ENCODE data around the gene SYVN1.

The SYVN1 gene

DNA sequence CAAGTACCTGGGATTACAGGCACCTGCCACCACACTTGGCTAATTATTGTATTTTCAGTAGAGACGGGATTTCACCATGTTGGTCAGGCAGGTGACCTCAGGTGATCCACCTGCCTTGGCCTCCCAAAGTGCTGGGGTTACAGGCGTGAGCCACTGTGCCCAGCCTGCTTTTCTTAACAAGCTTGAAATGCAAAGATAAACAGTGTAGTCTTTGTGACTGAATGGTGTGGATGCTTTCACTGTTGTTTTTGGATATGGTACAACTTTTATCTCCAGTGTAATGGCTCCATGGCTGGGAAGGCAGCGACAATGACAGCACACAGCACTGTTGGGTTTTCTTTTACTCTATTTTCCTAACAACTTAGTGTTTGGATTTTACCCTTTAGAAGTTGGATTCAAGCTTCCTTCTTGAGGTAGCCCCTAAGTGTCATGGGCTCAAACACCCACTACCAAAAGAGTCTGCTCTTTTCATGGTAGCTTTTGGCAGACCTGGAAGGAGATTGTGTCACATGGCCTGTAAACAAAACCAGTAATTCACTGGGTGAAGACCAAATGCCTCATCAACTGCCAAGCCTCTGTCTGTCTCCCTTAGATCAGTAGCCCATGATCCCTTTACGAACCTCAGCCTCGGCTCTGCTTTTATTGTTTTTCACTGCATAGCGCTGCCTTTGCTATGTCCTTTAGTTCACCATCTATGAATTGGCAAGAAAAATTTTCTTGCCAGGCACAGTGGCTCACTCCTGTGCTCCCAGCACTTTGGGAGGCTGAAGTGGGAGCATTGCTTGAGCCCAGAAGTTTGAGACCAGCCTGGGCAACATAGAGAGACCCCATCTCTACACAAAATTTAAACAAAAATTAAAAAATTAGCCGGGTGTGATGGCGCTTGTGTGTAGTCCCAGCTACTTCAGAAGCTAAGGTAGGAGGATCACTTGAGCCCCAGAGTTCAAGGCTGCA is 31.9 kb downstream of the SYVN1 start (continued):
- TF ChIP-seq, protein P1, sequence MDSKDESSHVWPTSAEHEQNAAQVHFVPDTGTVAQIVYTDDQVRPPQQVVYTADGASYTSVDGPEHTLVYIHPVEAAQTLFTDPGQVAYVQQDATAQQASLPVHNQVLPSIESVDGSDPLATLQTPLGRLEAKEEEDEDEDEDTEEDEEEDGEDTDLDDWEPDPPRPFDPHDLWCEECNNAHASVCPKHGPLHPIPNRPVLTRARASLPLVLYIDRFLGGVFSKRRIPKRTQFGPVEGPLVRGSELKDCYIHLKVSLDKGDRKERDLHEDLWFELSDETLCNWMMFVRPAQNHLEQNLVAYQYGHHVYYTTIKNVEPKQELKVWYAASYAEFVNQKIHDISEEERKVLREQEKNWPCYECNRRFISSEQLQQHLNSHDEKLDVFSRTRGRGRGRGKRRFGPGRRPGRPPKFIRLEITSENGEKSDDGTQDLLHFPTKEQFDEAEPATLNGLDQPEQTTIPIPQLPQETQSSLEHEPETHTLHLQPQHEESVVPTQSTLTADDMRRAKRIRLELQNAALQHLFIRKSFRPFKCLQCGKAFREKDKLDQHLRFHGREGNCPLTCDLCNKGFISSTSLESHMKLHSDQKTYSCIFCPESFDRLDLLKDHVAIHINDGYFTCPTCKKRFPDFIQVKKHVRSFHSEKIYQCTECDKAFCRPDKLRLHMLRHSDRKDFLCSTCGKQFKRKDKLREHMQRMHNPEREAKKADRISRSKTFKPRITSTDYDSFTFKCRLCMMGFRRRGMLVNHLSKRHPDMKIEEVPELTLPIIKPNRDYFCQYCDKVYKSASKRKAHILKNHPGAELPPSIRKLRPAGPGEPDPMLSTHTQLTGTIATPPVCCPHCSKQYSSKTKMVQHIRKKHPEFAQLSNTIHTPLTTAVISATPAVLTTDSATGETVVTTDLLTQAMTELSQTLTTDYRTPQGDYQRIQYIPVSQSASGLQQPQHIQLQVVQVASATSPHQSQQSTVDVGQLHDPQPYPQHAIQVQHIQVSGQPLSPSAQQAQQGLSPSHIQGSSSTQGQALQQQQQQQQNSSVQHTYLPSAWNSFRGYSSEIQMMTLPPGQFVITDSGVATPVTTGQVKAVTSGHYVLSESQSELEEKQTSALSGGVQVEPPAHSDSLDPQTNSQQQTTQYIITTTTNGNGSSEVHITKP (tag by site-specific recombination; IDR thresholded peaks at IDR 0.05) = peak; percentile 46; the same call in 1 of the 2 replicates
- TF ChIP-seq, protein P2, sequence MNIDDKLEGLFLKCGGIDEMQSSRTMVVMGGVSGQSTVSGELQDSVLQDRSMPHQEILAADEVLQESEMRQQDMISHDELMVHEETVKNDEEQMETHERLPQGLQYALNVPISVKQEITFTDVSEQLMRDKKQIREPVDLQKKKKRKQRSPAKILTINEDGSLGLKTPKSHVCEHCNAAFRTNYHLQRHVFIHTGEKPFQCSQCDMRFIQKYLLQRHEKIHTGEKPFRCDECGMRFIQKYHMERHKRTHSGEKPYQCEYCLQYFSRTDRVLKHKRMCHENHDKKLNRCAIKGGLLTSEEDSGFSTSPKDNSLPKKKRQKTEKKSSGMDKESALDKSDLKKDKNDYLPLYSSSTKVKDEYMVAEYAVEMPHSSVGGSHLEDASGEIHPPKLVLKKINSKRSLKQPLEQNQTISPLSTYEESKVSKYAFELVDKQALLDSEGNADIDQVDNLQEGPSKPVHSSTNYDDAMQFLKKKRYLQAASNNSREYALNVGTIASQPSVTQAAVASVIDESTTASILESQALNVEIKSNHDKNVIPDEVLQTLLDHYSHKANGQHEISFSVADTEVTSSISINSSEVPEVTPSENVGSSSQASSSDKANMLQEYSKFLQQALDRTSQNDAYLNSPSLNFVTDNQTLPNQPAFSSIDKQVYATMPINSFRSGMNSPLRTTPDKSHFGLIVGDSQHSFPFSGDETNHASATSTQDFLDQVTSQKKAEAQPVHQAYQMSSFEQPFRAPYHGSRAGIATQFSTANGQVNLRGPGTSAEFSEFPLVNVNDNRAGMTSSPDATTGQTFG (tag by site-specific recombination; IDR thresholded peaks at IDR 0.05; ENCODE audit: borderline replicate concordance) = no peak
- TF ChIP-seq ZNF121 (tag by site-specific recombination; IDR thresholded peaks at IDR 0.05) (peak; percentile 79; the same call in 1 of the 2 replicates), FEZF1 (tag by site-specific recombination; IDR thresholded peaks at IDR 0.05) (peak; percentile 85), RBAK (tag by site-specific recombination; IDR thresholded peaks at IDR 0.05) (no peak), ZNF785 (tag by site-specific recombination; IDR thresholded peaks at IDR 0.05) (no peak), ZBTB21 (tag by site-specific recombination; IDR thresholded peaks at IDR 0.05) (no peak), ZNF830 (tag by site-specific recombination; IDR thresholded peaks at IDR 0.05; ENCODE audit: low read depth) (no peak), ZNF501 (tag by site-specific recombination; IDR thresholded peaks at IDR 0.05) (0 out of 2 replicates have a peak, but pooled peaks have one; percentile 26), ZNF792 (tag by site-specific recombination; IDR thresholded peaks at IDR 0.05) (no peak), KLF16 (tag by site-specific recombination; IDR thresholded peaks at IDR 0.05) (no peak), ZNF335 (tag by site-specific recombination; conservative IDR thresholded peaks at IDR 0.05) (peak; percentile 67), ZNF175 (tag by site-specific recombination; IDR thresholded peaks at IDR 0.05) (no peak), SP7 (tag by site-specific recombination; IDR thresholded peaks at IDR 0.05) (peak; percentile 60; the same call in 1 of the 2 replicates)
- TF ChIP-seq, protein P3, sequence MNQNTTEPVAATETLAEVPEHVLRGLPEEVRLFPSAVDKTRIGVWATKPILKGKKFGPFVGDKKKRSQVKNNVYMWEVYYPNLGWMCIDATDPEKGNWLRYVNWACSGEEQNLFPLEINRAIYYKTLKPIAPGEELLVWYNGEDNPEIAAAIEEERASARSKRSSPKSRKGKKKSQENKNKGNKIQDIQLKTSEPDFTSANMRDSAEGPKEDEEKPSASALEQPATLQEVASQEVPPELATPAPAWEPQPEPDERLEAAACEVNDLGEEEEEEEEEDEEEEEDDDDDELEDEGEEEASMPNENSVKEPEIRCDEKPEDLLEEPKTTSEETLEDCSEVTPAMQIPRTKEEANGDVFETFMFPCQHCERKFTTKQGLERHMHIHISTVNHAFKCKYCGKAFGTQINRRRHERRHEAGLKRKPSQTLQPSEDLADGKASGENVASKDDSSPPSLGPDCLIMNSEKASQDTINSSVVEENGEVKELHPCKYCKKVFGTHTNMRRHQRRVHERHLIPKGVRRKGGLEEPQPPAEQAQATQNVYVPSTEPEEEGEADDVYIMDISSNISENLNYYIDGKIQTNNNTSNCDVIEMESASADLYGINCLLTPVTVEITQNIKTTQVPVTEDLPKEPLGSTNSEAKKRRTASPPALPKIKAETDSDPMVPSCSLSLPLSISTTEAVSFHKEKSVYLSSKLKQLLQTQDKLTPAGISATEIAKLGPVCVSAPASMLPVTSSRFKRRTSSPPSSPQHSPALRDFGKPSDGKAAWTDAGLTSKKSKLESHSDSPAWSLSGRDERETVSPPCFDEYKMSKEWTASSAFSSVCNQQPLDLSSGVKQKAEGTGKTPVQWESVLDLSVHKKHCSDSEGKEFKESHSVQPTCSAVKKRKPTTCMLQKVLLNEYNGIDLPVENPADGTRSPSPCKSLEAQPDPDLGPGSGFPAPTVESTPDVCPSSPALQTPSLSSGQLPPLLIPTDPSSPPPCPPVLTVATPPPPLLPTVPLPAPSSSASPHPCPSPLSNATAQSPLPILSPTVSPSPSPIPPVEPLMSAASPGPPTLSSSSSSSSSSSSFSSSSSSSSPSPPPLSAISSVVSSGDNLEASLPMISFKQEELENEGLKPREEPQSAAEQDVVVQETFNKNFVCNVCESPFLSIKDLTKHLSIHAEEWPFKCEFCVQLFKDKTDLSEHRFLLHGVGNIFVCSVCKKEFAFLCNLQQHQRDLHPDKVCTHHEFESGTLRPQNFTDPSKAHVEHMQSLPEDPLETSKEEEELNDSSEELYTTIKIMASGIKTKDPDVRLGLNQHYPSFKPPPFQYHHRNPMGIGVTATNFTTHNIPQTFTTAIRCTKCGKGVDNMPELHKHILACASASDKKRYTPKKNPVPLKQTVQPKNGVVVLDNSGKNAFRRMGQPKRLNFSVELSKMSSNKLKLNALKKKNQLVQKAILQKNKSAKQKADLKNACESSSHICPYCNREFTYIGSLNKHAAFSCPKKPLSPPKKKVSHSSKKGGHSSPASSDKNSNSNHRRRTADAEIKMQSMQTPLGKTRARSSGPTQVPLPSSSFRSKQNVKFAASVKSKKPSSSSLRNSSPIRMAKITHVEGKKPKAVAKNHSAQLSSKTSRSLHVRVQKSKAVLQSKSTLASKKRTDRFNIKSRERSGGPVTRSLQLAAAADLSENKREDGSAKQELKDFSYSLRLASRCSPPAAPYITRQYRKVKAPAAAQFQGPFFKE (tag by site-specific recombination; IDR thresholded peaks at IDR 0.05; ENCODE audit: borderline replicate concordance) = no peak
- TF ChIP-seq, protein P4, sequence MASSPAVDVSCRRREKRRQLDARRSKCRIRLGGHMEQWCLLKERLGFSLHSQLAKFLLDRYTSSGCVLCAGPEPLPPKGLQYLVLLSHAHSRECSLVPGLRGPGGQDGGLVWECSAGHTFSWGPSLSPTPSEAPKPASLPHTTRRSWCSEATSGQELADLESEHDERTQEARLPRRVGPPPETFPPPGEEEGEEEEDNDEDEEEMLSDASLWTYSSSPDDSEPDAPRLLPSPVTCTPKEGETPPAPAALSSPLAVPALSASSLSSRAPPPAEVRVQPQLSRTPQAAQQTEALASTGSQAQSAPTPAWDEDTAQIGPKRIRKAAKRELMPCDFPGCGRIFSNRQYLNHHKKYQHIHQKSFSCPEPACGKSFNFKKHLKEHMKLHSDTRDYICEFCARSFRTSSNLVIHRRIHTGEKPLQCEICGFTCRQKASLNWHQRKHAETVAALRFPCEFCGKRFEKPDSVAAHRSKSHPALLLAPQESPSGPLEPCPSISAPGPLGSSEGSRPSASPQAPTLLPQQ (tag by site-specific recombination; IDR thresholded peaks at IDR 0.05) = 0 out of 2 replicates have a peak, but pooled peaks have one; percentile 13
- TF ChIP-seq, protein P5, sequence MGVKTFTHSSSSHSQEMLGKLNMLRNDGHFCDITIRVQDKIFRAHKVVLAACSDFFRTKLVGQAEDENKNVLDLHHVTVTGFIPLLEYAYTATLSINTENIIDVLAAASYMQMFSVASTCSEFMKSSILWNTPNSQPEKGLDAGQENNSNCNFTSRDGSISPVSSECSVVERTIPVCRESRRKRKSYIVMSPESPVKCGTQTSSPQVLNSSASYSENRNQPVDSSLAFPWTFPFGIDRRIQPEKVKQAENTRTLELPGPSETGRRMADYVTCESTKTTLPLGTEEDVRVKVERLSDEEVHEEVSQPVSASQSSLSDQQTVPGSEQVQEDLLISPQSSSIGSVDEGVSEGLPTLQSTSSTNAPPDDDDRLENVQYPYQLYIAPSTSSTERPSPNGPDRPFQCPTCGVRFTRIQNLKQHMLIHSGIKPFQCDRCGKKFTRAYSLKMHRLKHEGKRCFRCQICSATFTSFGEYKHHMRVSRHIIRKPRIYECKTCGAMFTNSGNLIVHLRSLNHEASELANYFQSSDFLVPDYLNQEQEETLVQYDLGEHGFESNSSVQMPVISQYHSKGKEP (tag by site-specific recombination; IDR thresholded peaks at IDR 0.05) = peak; percentile 33; the same call in 1 of the 2 replicates
- TF ChIP-seq, protein P6, sequence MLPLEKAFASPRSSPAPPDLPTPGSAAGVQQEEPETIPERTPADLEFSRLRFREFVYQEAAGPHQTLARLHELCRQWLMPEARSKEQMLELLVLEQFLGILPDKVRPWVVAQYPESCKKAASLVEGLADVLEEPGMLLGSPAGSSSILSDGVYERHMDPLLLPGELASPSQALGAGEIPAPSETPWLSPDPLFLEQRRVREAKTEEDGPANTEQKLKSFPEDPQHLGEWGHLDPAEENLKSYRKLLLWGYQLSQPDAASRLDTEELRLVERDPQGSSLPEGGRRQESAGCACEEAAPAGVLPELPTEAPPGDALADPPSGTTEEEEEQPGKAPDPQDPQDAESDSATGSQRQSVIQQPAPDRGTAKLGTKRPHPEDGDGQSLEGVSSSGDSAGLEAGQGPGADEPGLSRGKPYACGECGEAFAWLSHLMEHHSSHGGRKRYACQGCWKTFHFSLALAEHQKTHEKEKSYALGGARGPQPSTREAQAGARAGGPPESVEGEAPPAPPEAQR (tag by site-specific recombination; IDR thresholded peaks at IDR 0.05) = no peak
- TF ChIP-seq, protein P7, sequence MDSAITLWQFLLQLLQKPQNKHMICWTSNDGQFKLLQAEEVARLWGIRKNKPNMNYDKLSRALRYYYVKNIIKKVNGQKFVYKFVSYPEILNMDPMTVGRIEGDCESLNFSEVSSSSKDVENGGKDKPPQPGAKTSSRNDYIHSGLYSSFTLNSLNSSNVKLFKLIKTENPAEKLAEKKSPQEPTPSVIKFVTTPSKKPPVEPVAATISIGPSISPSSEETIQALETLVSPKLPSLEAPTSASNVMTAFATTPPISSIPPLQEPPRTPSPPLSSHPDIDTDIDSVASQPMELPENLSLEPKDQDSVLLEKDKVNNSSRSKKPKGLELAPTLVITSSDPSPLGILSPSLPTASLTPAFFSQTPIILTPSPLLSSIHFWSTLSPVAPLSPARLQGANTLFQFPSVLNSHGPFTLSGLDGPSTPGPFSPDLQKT (IDR thresholded peaks at IDR 0.05; ENCODE audit: borderline replicate concordance, low read depth, low read length) = no peak

Measured in HEK293 (cell line).